Effector memory CD4-positive, alpha-beta T cell (primary cell): ENCODE results near the gene MLLT6.

Source experiments
- DNase-seq, 3 donors: peaks; one replicate each; pipeline ENCODE4 v3.0.0-alpha.2; 2020
- H3K27ac ChIP-seq: 2 replicates; pipeline ENCODE4 v1.7.0; 2013; ENCODE audit warnings: mild to moderate bottlenecking, low read length, moderate library complexity; ENCODE audit not compliant: insufficient read depth, poor library complexity, severe bottlenecking
- H3K27me3 ChIP-seq: replicated peaks from 2 replicates; pipeline ENCODE4 v1.7.0; 2013; ENCODE audit warnings: mild to moderate bottlenecking, low read length; ENCODE audit not compliant: insufficient read depth, control insufficient read depth, poor library complexity, severe bottlenecking
- H3K36me3 ChIP-seq: 2 replicates; pipeline ENCODE4 v1.7.0; 2013; ENCODE audit warnings: mild to moderate bottlenecking, low read length, moderate library complexity; ENCODE audit not compliant: control insufficient read depth, insufficient read depth
- H3K4me1 ChIP-seq: 2 replicates; pipeline ENCODE4 v1.7.0; 2013; ENCODE audit warnings: low read length, mild to moderate bottlenecking; ENCODE audit not compliant: control insufficient read depth, insufficient read depth, poor library complexity, severe bottlenecking
- H3K4me3 ChIP-seq: 2 replicates; pipeline ENCODE4 v1.7.0; 2013; ENCODE audit warnings: low read length, low read depth, mild to moderate bottlenecking; ENCODE audit not compliant: insufficient read depth, poor library complexity, severe bottlenecking
- H3K9me3 ChIP-seq: 2 replicates; pipeline ENCODE4 v1.7.0; 2013; ENCODE audit warnings: mild to moderate bottlenecking, low read length, moderate library complexity; ENCODE audit not compliant: control insufficient read depth

MLLT6 gene

GRCh38 chr17:38750312-38751121 lies 45.4 kb downstream of the MLLT6 start:
- Histone ChIP-seq H3K4me3 (peak overlapping the region; percentile 99), H3K9me3 (no peaks in the 10 kb centered on the region), H3K36me3 (no peaks in the 10 kb centered on the region), H3K27me3 (peaks cover 34% of the 10 kb centered on the region), H3K4me1 (peaks cover 54% of the 10 kb centered on the region), H3K27ac (no peak overlapping the region)
- no peak for DNase-seq

- peaks cover 7% of the 10 kb centered on the region for H3K36me3 ChIP-seq
- H3K27me3 ChIP-seq: peaks cover 34% of the 10 kb centered on the region
- H3K27ac ChIP-seq: peak overlapping the region; percentile 86
- DNase-seq: no peak
- H3K4me3 ChIP-seq: peak overlapping the region; percentile 99
- H3K9me3 ChIP-seq: no peaks in the 10 kb centered on the region
- H3K4me1 ChIP-seq: peaks cover 54% of the 10 kb centered on the region
These were observed 46.2 kb downstream of the MLLT6 start for GRCh38 chr17:38751144-38751807.

- Histone ChIP-seq H3K4me1 (peaks cover 54% of the 10 kb centered on the region), H3K27me3 (peaks cover 32% of the 10 kb centered on the region), H3K4me3 (peak overlapping the region; percentile 99), H3K36me3 (peaks cover 11% of the 10 kb centered on the region), H3K27ac (peak overlapping the region; percentile 86), H3K9me3 (no peaks in the 10 kb centered on the region)
- peak; percentile 53 to 64 (median 63) for DNase-seq
These were observed 46.8 kb downstream of the MLLT6 start for GRCh38 chr17:38751808-38752307.

GRCh38 chr17:38752308-38753070 lies 47.4 kb downstream of the MLLT6 start, which contains the start of gene PSMB3:
TSS of gene PSMB3 (plus strand) at chr17:38752741. CDS start at chr17:38752827, 86 bp downstream.
- DNase-seq: peak; percentile 94 to 96 (median 96)
- no peaks in the 10 kb centered on the region for H3K9me3 ChIP-seq
- H3K4me1 ChIP-seq: peaks cover 47% of the 10 kb centered on the region
- H3K4me3 ChIP-seq: peak within 1 kb of the TSS; percentile 99
- peak within 1 kb of the TSS; percentile 86 for H3K27ac ChIP-seq
- H3K27me3 ChIP-seq: peaks cover 26% of the 10 kb centered on the region
- peaks cover 11% of the 10 kb centered on the region for H3K36me3 ChIP-seq

GRCh38 chr17:38753071-38753506 lies 48.0 kb downstream of the MLLT6 start:
- peaks cover 22% of the 10 kb centered on the region for H3K27me3 ChIP-seq
- H3K27ac ChIP-seq: peak overlapping the region; percentile 86
- peak overlapping the region; percentile 99 for H3K4me3 ChIP-seq
- no peak for DNase-seq
- no peaks in the 10 kb centered on the region for H3K9me3 ChIP-seq
- H3K36me3 ChIP-seq: peaks cover 15% of the 10 kb centered on the region
- peaks cover 42% of the 10 kb centered on the region for H3K4me1 ChIP-seq

GRCh38 chr17:38761612-38762011 lies 56.5 kb downstream of the MLLT6 start:
- Histone ChIP-seq H3K9me3 (no peaks in the 10 kb centered on the region), H3K4me1 (no peaks in the 10 kb centered on the region), H3K27ac (no peak overlapping the region), H3K36me3 (peaks cover 68% of the 10 kb centered on the region), H3K4me3 (no peak overlapping the region), H3K27me3 (no peaks in the 10 kb centered on the region)
- DNase-seq: no peak

GRCh38 chr17:38762231-38762630 lies 57.2 kb downstream of the MLLT6 start:
- H3K4me1 ChIP-seq: no peaks in the 10 kb centered on the region
- no peak overlapping the region for H3K4me3 ChIP-seq
- no peaks in the 10 kb centered on the region for H3K27me3 ChIP-seq
- H3K9me3 ChIP-seq: no peaks in the 10 kb centered on the region
- no peak for DNase-seq
- peaks cover 72% of the 10 kb centered on the region for H3K36me3 ChIP-seq
- H3K27ac ChIP-seq: no peak overlapping the region

- H3K4me1 ChIP-seq: no peaks in the 10 kb centered on the region
- no peaks in the 10 kb centered on the region for H3K9me3 ChIP-seq
- no peak for DNase-seq
- H3K27me3 ChIP-seq: no peaks in the 10 kb centered on the region
- no peak overlapping the region for H3K4me3 ChIP-seq
- H3K27ac ChIP-seq: no peak overlapping the region
- H3K36me3 ChIP-seq: peaks cover 90% of the 10 kb centered on the region
These were observed 61.3 kb downstream of the MLLT6 start for GRCh38 chr17:38766341-38766740.

GRCh38 chr17:38768417-38768816 lies 63.3 kb downstream of the MLLT6 start:
- no peak for DNase-seq
- no peak overlapping the region for H3K27ac ChIP-seq
- H3K9me3 ChIP-seq: no peaks in the 10 kb centered on the region
- H3K27me3 ChIP-seq: no peaks in the 10 kb centered on the region
- peaks cover 92% of the 10 kb centered on the region for H3K36me3 ChIP-seq
- H3K4me1 ChIP-seq: no peaks in the 10 kb centered on the region
- no peak overlapping the region for H3K4me3 ChIP-seq
